ENCODE measurements around the gene MAST4.

GRCh38 chr5:66979738-66980137 is 383.5 kb downstream of the MAST4 start:
- TF ChIP-seq CTCF (tag by site-specific recombination; IDR thresholded peaks at IDR 0.05) = no peak
- TF ChIP-seq ZNF549 (tag by site-specific recombination; IDR thresholded peaks at IDR 0.05) = no peak
- no peak for TF ChIP-seq ZNF133 (tag by site-specific recombination; IDR thresholded peaks at IDR 0.05)
- TF ChIP-seq ZNF416 (tag by site-specific recombination; IDR thresholded peaks at IDR 0.05) = no peak
- no peak for TF ChIP-seq ZNF777 (tag by site-specific recombination; IDR thresholded peaks at IDR 0.05; ENCODE audit: borderline replicate concordance)
- TF ChIP-seq ZNF433 (tag by site-specific recombination; IDR thresholded peaks at IDR 0.05; ENCODE audit: low read depth) = no peak
- TF ChIP-seq ZNF544 (tag by site-specific recombination; IDR thresholded peaks at IDR 0.05) = no peak
- TF ChIP-seq ZNF513 (tag by site-specific recombination; IDR thresholded peaks at IDR 0.05) = no peak
